CD4-positive, alpha-beta T cell treated with Interleukin-21 for 1 hour (primary cell): Measurements from ENCODE around the gene FEM1C.
"Not testable (repeated sequence)": the region's sequence is repeated elsewhere in the genome, so short reads cannot be mapped to it uniquely, and the experiment has no call there.

Source experiments
- DNase-seq: peaks from one replicate; pipeline ENCODE4 v3.0.0-alpha.2; 2020

Gene FEM1C

GRCh38 chr5:115511632-115512031 lies 32.9 kb downstream of the FEM1C start:
- no peak for DNase-seq

GRCh38 chr5:115510145-115510645 lies 34.4 kb downstream of the FEM1C start:
- DNase-seq: no peak

- DNase-seq: no peak
Observed at GRCh38 chr5:115509547-115509946, 35.0 kb downstream of the FEM1C start.

- DNase-seq: no peak
Observed at GRCh38 chr5:115507681-115508080, 36.9 kb downstream of the FEM1C start.

GRCh38 chr5:115503420-115503819 lies 41.2 kb downstream of the FEM1C start:
- no peak for DNase-seq

- no peak for DNase-seq
Observed at GRCh38 chr5:115501464-115502210, 42.9 kb downstream of the FEM1C start.

GRCh38 chr5:115500225-115500624 lies 44.4 kb downstream of the FEM1C start:
- no peak for DNase-seq

- DNase-seq: no peak
Observed at GRCh38 chr5:115496936-115497576, 47.5 kb downstream of the FEM1C start.

- no peak for DNase-seq
Observed at GRCh38 chr5:115494570-115495289, 49.8 kb downstream of the FEM1C start.

- no peak for DNase-seq
Observed at GRCh38 chr5:115490596-115490995, 54.0 kb downstream of the FEM1C start.

- no peak for DNase-seq
Observed at GRCh38 chr5:115489733-115490132, 54.8 kb downstream of the FEM1C start.

GRCh38 chr5:115487756-115488155 lies 56.8 kb downstream of the FEM1C start:
- DNase-seq: no peak

- no peak for DNase-seq
Observed at GRCh38 chr5:115487168-115487567, 57.4 kb downstream of the FEM1C start.

- DNase-seq: no peak
Observed at GRCh38 chr5:115486728-115487127, 57.8 kb downstream of the FEM1C start.

GRCh38 chr5:115484368-115484767 lies 60.2 kb downstream of the FEM1C start:
- DNase-seq: no peak

- no peak for DNase-seq
Observed at GRCh38 chr5:115480900-115481299, 63.7 kb downstream of the FEM1C start.

GRCh38 chr5:115480271-115480670 lies 64.3 kb downstream of the FEM1C start:
- DNase-seq: no peak

- not testable (repeated sequence) for DNase-seq
Observed at GRCh38 chr5:115479166-115479873, 65.3 kb downstream of the FEM1C start.

- no peak for DNase-seq
Observed at GRCh38 chr5:115478281-115478680, 66.3 kb downstream of the FEM1C start.

- no peak for DNase-seq
Observed at GRCh38 chr5:115477581-115477980, 67.0 kb downstream of the FEM1C start.

- DNase-seq: no peak
Observed at GRCh38 chr5:115475788-115476187, 68.8 kb downstream of the FEM1C start.

GRCh38 chr5:115472271-115473025 lies 72.1 kb downstream of the FEM1C start:
- no peak for DNase-seq
